GM12891 (cell line): ENCODE results near the gene CCDC88B.

ENCODE experiments used
- POLR2A ChIP-seq: IDR thresholded peaks from 2 replicates; pipeline ENCODE4 v1.6.1; 2011; ENCODE audit warnings: low read depth, low read length, control low read depth
- POLR2AphosphoS5 ChIP-seq: IDR thresholded peaks from 2 replicates; pipeline ENCODE4 v1.6.1; 2011; ENCODE audit warnings: low read depth, low read length, control low read depth
- TAF1 ChIP-seq: IDR thresholded peaks from 2 replicates; pipeline ENCODE4 v1.6.1; 2011; ENCODE audit warnings: low read depth, low read length, control low read depth

DNA sequence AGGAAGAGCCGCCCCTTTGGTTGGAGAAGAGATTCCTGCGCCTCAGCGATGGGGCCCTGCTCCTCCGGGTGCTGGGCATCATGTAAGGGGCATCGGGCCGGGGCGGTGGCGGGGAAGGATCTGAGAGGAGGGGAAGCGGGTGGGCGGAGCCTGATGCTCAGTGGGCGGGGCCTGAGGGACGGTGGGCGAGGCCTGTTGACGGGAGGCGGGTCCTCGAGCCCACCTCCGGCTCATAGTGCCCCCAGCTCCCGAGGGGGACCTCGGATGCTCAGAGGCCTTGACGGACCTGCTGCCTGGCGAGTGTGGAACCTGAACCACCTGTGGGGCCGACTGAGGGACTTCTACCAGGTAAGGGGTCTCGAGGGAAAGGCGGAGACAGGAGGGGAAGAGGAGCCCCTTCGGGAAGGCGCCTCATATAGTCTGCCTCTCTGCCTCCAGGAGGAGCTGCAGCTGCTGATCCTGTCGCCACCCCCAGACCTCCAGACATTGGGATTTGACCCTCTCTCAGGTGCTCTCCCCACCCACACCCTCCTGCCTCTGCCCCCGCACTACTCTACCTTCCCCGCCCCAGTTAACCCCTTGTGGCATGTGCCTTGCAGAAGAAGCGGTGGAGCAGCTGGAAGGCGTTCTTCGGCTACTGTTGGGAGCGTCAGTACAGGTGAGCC, 799 bp downstream of the CCDC88B start:
- no peak for TF ChIP-seq POLR2A
- TF ChIP-seq POLR2AphosphoS5: no peak
- TF ChIP-seq TAF1: no peak
